HepG2 (cell line): Measurements from ENCODE around the gene RAET1E. TPM values are rescaled to one million over a fixed set of nuclear protein-coding genes. Genes with fewer than 3 reads are reported as not detected.

Experiments used
- BORCS8-MEF2B ChIP-seq: sonication (generic); formaldehyde crosslinking; IDR thresholded peaks from 2 replicates; pipeline ENCODE4 v1.8.0; 2022; ENCODE audit warnings: mild to moderate bottlenecking, missing genetic modification reagents
- ELF3 ChIP-seq: IDR thresholded peaks from 2 replicates; pipeline ENCODE4 v1.6.1; 2016; ENCODE audit warnings: missing genetic modification reagents, missing compliant biosample characterization
- GABPB1 ChIP-seq: IDR thresholded peaks from 2 replicates; pipeline ENCODE4 v1.6.1; 2016; ENCODE audit warnings: mild to moderate bottlenecking, missing genetic modification reagents, moderate library complexity, missing compliant biosample characterization
- IKZF4 ChIP-seq: sonication (generic); formaldehyde crosslinking; IDR thresholded peaks from 2 replicates; pipeline ENCODE4 v1.5.1; 2020; ENCODE audit warnings: borderline replicate concordance, mild to moderate bottlenecking, low read depth, missing genetic modification reagents; ENCODE audit errors: not compliant biosample characterization
- KDM2A ChIP-seq: sonication (generic); formaldehyde crosslinking; IDR thresholded peaks from 2 replicates; pipeline ENCODE4 v1.4.0; 2020; ENCODE audit warnings: low read depth, missing genetic modification reagents, borderline replicate concordance
- MAZ ChIP-seq, 2 experiments: sonication (generic) in 1 of 2; formaldehyde crosslinking in 1 of 2; IDR thresholded peaks; 2 replicates each; pipeline versions ENCODE4 v1.5.0 to v1.6.1; 2012 to 2020; ENCODE audit warnings: low read depth in 2 of 2, mild to moderate bottlenecking in 2 of 2, borderline replicate concordance in 1 of 2, improper control_type of control experiment in 1 of 2, low read length in 1 of 2, missing genetic modification reagents in 1 of 2, moderate library complexity in 1 of 2
- SKI ChIP-seq: fragments of 450-650 bp; IDR thresholded peaks from one replicate; pipeline ENCODE4 v1.6.1; 2018; ENCODE audit warnings: mild to moderate bottlenecking; ENCODE audit not compliant: partially characterized antibody
- SP5 ChIP-seq: IDR thresholded peaks from 2 replicates; pipeline ENCODE4 v1.6.1; 2016; ENCODE audit warnings: low read depth, borderline replicate concordance
- THYN1 ChIP-seq: sonication (generic); formaldehyde crosslinking; IDR thresholded peaks from 2 replicates; pipeline ENCODE4 v1.8.1; 2023; ENCODE audit warnings: low read depth, mild to moderate bottlenecking, moderate library complexity, missing genetic modification reagents, borderline replicate concordance
- ZFP41 ChIP-seq: sonication (generic); formaldehyde crosslinking; IDR thresholded peaks from 2 replicates; pipeline ENCODE4 v1.4.0; 2020; ENCODE audit warnings: mild to moderate bottlenecking, missing genetic modification reagents, borderline replicate concordance
- ZNF501 ChIP-seq: sonication (generic); formaldehyde crosslinking; IDR thresholded peaks from 2 replicates; pipeline ENCODE4 v1.5.1; 2020; ENCODE audit warnings: mild to moderate bottlenecking, moderate library complexity, missing genetic modification reagents
- ZNF616 ChIP-seq: sonication (generic); formaldehyde crosslinking; IDR thresholded peaks from 2 replicates; pipeline ENCODE4 v1.5.0; 2020; ENCODE audit warnings: low read depth, mild to moderate bottlenecking, missing genetic modification reagents
- polyA plus RNA-seq, 8 experiments: library from polyadenylated mRNA; depleted of rRNA in 3 of 8; stranded (reverse) in 7 of 8; unstranded in 1 of 8; fragments of >200 nt; fragmentation: Illumina TruSeq in 4 of 8; extraction: Trizol in 4 of 8; gene quantifications; 2 replicates each; pipeline versions ENCODE4 v1.2.1 to v1.2.3, GENCODE V29; 2011 to 2016; ENCODE audit warnings: low read depth in 4 of 8, missing spikeins in 1 of 8, mixed read lengths in 1 of 8; ENCODE audit not compliant: insufficient read depth in 1 of 8
- total RNA-seq, 5 experiments: library from RNA; depleted of rRNA; stranded (reverse); fragments of >200 nt; fragmentation: Illumina TruSeq; extraction: Trizol; gene quantifications; 2 replicates each; pipeline ENCODE4 v1.2.3, GENCODE V29; 2016; ENCODE audit warnings: low read depth in 1 of 5
- TF ChIP-seq, protein P1 (sequence below): sonication (generic); formaldehyde crosslinking; IDR thresholded peaks from 2 replicates; pipeline ENCODE4 v1.9.0; 2021; ENCODE audit warnings: missing genetic modification reagents, borderline replicate concordance
- TF ChIP-seq, protein P2 (sequence below): sonication (generic); formaldehyde crosslinking; IDR thresholded peaks from 2 replicates; pipeline ENCODE4 v1.5.0; 2020; ENCODE audit warnings: mild to moderate bottlenecking, missing genetic modification reagents, borderline replicate concordance
- TF ChIP-seq, protein P3 (sequence below): sonication (generic); formaldehyde crosslinking; IDR thresholded peaks from 2 replicates; pipeline ENCODE4 v1.5.0; 2020; ENCODE audit warnings: mild to moderate bottlenecking, missing genetic modification reagents, moderate library complexity
- TF ChIP-seq, protein P4 (sequence below): sonication (generic); formaldehyde crosslinking; IDR thresholded peaks from 2 replicates; pipeline ENCODE4 v1.5.1; 2020; ENCODE audit warnings: mild to moderate bottlenecking, moderate library complexity, missing genetic modification reagents

The RAET1E gene
- total and polyA plus RNA-seq, 2 of the 13 experiments (the other 11 are each of a cell fraction or from before 2014, with no cell fraction given): not detected

DNA sequence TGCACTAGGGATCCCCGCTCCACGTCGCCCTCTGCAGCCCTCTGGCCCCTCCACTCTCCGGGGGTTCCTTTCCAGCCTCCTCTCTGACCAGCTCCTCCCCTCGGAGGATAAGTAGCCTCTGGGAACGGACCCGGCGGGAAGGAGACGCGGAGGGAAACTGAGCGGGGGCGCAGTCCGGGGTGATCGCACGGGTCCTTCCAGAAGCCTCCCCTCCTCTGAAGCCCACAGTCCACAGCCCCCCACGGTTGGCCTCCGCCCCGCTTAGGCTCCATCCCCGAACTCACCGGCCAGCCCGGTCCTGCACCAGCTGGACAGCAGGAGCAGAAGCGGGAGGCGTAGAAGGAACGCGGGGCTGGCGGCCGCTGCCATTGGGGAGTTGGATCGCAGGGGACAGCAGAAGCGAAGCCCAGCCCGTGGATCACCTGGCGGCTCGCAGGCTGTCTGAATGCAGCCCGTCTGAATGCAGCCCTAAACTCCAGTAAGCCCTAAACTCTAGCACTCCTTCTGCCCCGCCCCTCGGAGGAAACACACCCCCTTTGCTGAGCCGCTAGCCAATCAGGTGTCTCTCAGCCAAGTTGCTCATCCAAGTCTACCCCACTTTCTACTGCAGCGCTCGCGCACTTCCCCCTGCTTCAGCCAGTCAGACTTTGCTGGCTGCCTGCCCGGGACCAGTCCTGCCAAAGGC is 24.9 kb upstream of the RAET1E start, which contains the start of gene RAET1G (continued):
- no peak for TF ChIP-seq SKI
- peak; percentile 45; the same call in 1 of the 2 replicates for TF ChIP-seq KDM2A (CRISPR knock-in tag)
- peak; percentile 15; the same call in 1 of the 2 replicates for TF ChIP-seq BORCS8-MEF2B
- peak; percentile 58 for TF ChIP-seq GABPB1
- no peak for TF ChIP-seq THYN1 (CRISPR knock-in tag)
- TF ChIP-seq MAZ (IDR thresholded peaks at IDR 0.05; ENCODE audit: borderline replicate concordance, low read depth, low read length): no peak
- peak; percentile 63; the same call in 1 of the 2 replicates for TF ChIP-seq MAZ (CRISPR knock-in tag; IDR thresholded peaks at IDR 0.05; ENCODE audit: low read depth)
- TF ChIP-seq ELF3 (CRISPR knock-in tag): peak; percentile 13
- TF ChIP-seq, protein P1, sequence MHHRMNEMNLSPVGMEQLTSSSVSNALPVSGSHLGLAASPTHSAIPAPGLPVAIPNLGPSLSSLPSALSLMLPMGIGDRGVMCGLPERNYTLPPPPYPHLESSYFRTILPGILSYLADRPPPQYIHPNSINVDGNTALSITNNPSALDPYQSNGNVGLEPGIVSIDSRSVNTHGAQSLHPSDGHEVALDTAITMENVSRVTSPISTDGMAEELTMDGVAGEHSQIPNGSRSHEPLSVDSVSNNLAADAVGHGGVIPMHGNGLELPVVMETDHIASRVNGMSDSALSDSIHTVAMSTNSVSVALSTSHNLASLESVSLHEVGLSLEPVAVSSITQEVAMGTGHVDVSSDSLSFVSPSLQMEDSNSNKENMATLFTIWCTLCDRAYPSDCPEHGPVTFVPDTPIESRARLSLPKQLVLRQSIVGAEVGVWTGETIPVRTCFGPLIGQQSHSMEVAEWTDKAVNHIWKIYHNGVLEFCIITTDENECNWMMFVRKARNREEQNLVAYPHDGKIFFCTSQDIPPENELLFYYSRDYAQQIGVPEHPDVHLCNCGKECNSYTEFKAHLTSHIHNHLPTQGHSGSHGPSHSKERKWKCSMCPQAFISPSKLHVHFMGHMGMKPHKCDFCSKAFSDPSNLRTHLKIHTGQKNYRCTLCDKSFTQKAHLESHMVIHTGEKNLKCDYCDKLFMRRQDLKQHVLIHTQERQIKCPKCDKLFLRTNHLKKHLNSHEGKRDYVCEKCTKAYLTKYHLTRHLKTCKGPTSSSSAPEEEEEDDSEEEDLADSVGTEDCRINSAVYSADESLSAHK (CRISPR knock-in tag): no peak
- peak; percentile 42; the same call in 1 of the 2 replicates for TF ChIP-seq SP5 (CRISPR knock-in tag)
- TF ChIP-seq, protein P2, sequence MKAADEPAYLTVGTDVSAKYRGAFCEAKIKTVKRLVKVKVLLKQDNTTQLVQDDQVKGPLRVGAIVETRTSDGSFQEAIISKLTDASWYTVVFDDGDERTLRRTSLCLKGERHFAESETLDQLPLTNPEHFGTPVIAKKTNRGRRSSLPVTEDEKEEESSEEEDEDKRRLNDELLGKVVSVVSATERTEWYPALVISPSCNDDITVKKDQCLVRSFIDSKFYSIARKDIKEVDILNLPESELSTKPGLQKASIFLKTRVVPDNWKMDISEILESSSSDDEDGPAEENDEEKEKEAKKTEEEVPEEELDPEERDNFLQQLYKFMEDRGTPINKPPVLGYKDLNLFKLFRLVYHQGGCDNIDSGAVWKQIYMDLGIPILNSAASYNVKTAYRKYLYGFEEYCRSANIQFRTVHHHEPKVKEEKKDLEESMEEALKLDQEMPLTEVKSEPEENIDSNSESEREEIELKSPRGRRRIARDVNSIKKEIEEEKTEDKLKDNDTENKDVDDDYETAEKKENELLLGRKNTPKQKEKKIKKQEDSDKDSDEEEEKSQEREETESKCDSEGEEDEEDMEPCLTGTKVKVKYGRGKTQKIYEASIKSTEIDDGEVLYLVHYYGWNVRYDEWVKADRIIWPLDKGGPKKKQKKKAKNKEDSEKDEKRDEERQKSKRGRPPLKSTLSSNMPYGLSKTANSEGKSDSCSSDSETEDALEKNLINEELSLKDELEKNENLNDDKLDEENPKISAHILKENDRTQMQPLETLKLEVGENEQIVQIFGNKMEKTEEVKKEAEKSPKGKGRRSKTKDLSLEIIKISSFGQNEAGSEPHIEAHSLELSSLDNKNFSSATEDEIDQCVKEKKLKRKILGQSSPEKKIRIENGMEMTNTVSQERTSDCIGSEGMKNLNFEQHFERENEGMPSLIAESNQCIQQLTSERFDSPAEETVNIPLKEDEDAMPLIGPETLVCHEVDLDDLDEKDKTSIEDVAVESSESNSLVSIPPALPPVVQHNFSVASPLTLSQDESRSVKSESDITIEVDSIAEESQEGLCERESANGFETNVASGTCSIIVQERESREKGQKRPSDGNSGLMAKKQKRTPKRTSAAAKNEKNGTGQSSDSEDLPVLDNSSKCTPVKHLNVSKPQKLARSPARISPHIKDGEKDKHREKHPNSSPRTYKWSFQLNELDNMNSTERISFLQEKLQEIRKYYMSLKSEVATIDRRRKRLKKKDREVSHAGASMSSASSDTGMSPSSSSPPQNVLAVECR (CRISPR knock-in tag): peak; percentile 15; the same call in 1 of the 2 replicates
- TF ChIP-seq ZNF501 (CRISPR knock-in tag): peak; percentile 46; the same call in 1 of the 2 replicates
- TF ChIP-seq IKZF4 (CRISPR knock-in tag): peak; percentile 16
- TF ChIP-seq, protein P3, sequence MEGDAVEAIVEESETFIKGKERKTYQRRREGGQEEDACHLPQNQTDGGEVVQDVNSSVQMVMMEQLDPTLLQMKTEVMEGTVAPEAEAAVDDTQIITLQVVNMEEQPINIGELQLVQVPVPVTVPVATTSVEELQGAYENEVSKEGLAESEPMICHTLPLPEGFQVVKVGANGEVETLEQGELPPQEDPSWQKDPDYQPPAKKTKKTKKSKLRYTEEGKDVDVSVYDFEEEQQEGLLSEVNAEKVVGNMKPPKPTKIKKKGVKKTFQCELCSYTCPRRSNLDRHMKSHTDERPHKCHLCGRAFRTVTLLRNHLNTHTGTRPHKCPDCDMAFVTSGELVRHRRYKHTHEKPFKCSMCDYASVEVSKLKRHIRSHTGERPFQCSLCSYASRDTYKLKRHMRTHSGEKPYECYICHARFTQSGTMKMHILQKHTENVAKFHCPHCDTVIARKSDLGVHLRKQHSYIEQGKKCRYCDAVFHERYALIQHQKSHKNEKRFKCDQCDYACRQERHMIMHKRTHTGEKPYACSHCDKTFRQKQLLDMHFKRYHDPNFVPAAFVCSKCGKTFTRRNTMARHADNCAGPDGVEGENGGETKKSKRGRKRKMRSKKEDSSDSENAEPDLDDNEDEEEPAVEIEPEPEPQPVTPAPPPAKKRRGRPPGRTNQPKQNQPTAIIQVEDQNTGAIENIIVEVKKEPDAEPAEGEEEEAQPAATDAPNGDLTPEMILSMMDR (CRISPR knock-in tag): 0 out of 2 replicates have a peak, but pooled peaks have one; percentile 9
- TF ChIP-seq ZNF616: no peak
- TF ChIP-seq, protein P4, sequence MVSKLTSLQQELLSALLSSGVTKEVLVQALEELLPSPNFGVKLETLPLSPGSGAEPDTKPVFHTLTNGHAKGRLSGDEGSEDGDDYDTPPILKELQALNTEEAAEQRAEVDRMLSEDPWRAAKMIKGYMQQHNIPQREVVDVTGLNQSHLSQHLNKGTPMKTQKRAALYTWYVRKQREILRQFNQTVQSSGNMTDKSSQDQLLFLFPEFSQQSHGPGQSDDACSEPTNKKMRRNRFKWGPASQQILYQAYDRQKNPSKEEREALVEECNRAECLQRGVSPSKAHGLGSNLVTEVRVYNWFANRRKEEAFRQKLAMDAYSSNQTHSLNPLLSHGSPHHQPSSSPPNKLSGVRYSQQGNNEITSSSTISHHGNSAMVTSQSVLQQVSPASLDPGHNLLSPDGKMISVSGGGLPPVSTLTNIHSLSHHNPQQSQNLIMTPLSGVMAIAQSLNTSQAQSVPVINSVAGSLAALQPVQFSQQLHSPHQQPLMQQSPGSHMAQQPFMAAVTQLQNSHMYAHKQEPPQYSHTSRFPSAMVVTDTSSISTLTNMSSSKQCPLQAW: 0 out of 2 replicates have a peak, but pooled peaks have one; percentile 43
- TF ChIP-seq ZFP41 (CRISPR knock-in tag): no peak
